ENCODE results near the gene ATXN7L1. TPM values are rescaled to one million over a fixed set of nuclear protein-coding genes. Genes with fewer than 3 reads are reported as not detected.

The ATXN7L1 gene
- total RNA-seq, 1 experiment from 2014 or later, result 38.5 TPM

GRCh38 chr7:105584165-105584564 lies 292.2 kb downstream of the ATXN7L1 start:
- CTCF ChIA-PET, result no interaction called here
- Mint-ChIP-seq H3K27ac (no peak overlapping the region), H3K4me1 (peaks cover 22% of the 10 kb centered on the region), H3K4me3 (no peak overlapping the region), H3K9me3 (peaks cover 28% of the 10 kb centered on the region), H3K27me3 (ENCODE audit: low read depth) (peaks cover 4% of the 10 kb centered on the region; the same call in 1 of the 2 replicates), H3K36me3 (peaks cover 14% of the 10 kb centered on the region)
- no peak for ATAC-seq
- POLR2A ChIA-PET, result no interaction called here
- DNase-seq (ENCODE audit: low spot score), result no peak
- TF ChIP-seq SMAD3 (CRISPR knock-in tag; IDR thresholded peaks at IDR 0.05; ENCODE audit: borderline replicate concordance) (no peak), MYBL2 (CRISPR knock-in tag; IDR thresholded peaks at IDR 0.05) (no peak), ZNF425 (CRISPR knock-in tag; conservative IDR thresholded peaks at IDR 0.05) (no peak), RELA (CRISPR knock-in tag; IDR thresholded peaks at IDR 0.05; ENCODE audit: borderline replicate concordance) (no peak), TEAD4 (CRISPR knock-in tag; IDR thresholded peaks at IDR 0.05) (no peak), ZNF281 (CRISPR knock-in tag; IDR thresholded peaks at IDR 0.05) (no peak)

GRCh38 chr7:105583061-105583460 lies 293.3 kb downstream of the ATXN7L1 start:
- peaks cover 4% of the 10 kb centered on the region; the same call in 1 of the 2 replicates for H3K27me3 Mint-ChIP-seq (ENCODE audit: low read depth)
- no peak for DNase-seq (ENCODE audit: low spot score)
- POLR2A ChIA-PET, result no interaction called here
- H3K4me3 Mint-ChIP-seq, result no peak overlapping the region
- TF ChIP-seq TEAD4 (CRISPR knock-in tag; IDR thresholded peaks at IDR 0.05), result no peak
- peaks cover 20% of the 10 kb centered on the region for H3K4me1 Mint-ChIP-seq
- H3K9me3 Mint-ChIP-seq, result peaks cover 28% of the 10 kb centered on the region
- H3K36me3 Mint-ChIP-seq, result peaks cover 14% of the 10 kb centered on the region
- ATAC-seq, result no peak
- no peak overlapping the region for H3K27ac Mint-ChIP-seq
- CTCF ChIA-PET, result no interaction called here

GRCh38 chr7:105581066-105581811 lies 295.2 kb downstream of the ATXN7L1 start, which contains the start of gene EFCAB10:
TSS of gene EFCAB10 (minus strand) at chr7:105581493. CDS start at chr7:105581463, 30 bp downstream.
- Mint-ChIP-seq H3K36me3 (peaks cover 14% of the 10 kb centered on the region), H3K4me1 (peaks cover 20% of the 10 kb centered on the region), H3K4me3 (peak within 1 kb of the TSS; percentile 77), H3K27ac (peak within 1 kb of the TSS; percentile 93), H3K27me3 (ENCODE audit: low read depth) (peaks cover 4% of the 10 kb centered on the region; the same call in 1 of the 2 replicates), H3K9me3 (peaks cover 28% of the 10 kb centered on the region)
- CTCF ChIA-PET, result interaction anchor here (0.7 to 1.4 kb wide), 17 partner anchors 8 to 531 kb away, joined by 3 to 17 read pairs (median 4); partner anchors contain the start of genes ATXN7L1, RINT1 and SYPL1
- DNase-seq (ENCODE audit: low spot score) (peak; percentile 97), ATAC-seq (peak; percentile 96)
- POLR2A ChIA-PET, result interaction anchor here (1.0 kb wide), 2 partner anchors 55 to 568 kb away, joined by 3 read pairs; no protein-coding TSS in a partner anchor
- TF ChIP-seq CREM (CRISPR knock-in tag; IDR thresholded peaks at IDR 0.05) (peak; percentile 81), MLX (CRISPR knock-in tag; IDR thresholded peaks at IDR 0.05) (no peak), TEAD4 (CRISPR knock-in tag; IDR thresholded peaks at IDR 0.05) (peak; percentile 54; the same call in 1 of the 2 replicates), NR3C1 (CRISPR knock-in tag; conservative IDR thresholded peaks at IDR 0.05; ENCODE audit: low read depth) (no peak), MXD4 (CRISPR knock-in tag; IDR thresholded peaks at IDR 0.05; ENCODE audit: borderline replicate concordance) (no peak), SMAD3 (CRISPR knock-in tag; IDR thresholded peaks at IDR 0.05; ENCODE audit: borderline replicate concordance) (no peak), TEAD1 (CRISPR knock-in tag; IDR thresholded peaks at IDR 0.05) (peak; percentile 88; the same call in 1 of the 2 replicates), FOXK1 (CRISPR knock-in tag; IDR thresholded peaks at IDR 0.05) (peak; percentile 81), ELF4 (CRISPR knock-in tag; IDR thresholded peaks at IDR 0.05; ENCODE audit: low read depth) (no peak), GRHL2 (CRISPR knock-in tag; IDR thresholded peaks at IDR 0.05; ENCODE audit: insufficient replicate concordance, severe bottlenecking) (no peak), GTF2I (CRISPR knock-in tag; conservative IDR thresholded peaks at IDR 0.05) (no peak)
- TF ChIP-seq, protein P1, sequence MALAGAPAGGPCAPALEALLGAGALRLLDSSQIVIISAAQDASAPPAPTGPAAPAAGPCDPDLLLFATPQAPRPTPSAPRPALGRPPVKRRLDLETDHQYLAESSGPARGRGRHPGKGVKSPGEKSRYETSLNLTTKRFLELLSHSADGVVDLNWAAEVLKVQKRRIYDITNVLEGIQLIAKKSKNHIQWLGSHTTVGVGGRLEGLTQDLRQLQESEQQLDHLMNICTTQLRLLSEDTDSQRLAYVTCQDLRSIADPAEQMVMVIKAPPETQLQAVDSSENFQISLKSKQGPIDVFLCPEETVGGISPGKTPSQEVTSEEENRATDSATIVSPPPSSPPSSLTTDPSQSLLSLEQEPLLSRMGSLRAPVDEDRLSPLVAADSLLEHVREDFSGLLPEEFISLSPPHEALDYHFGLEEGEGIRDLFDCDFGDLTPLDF (CRISPR knock-in tag; IDR thresholded peaks at IDR 0.05), result no peak
- TF ChIP-seq, protein P2, sequence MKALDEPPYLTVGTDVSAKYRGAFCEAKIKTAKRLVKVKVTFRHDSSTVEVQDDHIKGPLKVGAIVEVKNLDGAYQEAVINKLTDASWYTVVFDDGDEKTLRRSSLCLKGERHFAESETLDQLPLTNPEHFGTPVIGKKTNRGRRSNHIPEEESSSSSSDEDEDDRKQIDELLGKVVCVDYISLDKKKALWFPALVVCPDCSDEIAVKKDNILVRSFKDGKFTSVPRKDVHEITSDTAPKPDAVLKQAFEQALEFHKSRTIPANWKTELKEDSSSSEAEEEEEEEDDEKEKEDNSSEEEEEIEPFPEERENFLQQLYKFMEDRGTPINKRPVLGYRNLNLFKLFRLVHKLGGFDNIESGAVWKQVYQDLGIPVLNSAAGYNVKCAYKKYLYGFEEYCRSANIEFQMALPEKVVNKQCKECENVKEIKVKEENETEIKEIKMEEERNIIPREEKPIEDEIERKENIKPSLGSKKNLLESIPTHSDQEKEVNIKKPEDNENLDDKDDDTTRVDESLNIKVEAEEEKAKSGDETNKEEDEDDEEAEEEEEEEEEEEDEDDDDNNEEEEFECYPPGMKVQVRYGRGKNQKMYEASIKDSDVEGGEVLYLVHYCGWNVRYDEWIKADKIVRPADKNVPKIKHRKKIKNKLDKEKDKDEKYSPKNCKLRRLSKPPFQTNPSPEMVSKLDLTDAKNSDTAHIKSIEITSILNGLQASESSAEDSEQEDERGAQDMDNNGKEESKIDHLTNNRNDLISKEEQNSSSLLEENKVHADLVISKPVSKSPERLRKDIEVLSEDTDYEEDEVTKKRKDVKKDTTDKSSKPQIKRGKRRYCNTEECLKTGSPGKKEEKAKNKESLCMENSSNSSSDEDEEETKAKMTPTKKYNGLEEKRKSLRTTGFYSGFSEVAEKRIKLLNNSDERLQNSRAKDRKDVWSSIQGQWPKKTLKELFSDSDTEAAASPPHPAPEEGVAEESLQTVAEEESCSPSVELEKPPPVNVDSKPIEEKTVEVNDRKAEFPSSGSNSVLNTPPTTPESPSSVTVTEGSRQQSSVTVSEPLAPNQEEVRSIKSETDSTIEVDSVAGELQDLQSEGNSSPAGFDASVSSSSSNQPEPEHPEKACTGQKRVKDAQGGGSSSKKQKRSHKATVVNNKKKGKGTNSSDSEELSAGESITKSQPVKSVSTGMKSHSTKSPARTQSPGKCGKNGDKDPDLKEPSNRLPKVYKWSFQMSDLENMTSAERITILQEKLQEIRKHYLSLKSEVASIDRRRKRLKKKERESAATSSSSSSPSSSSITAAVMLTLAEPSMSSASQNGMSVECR (CRISPR knock-in tag; IDR thresholded peaks at IDR 0.05; ENCODE audit: borderline replicate concordance), result peak; percentile 69
